HG03442 (cell line): ENCODE measurements around the gene INO80.
"Not testable (repeated sequence)": the region's sequence is repeated elsewhere in the genome, so short reads cannot be mapped to it uniquely, and the experiment has no call there.

Experiments used
- ATAC-seq: cut with Tn5 transposase; IDR thresholded peaks from one replicate; pipeline ENCODE4 v1.9.1; 2021; ENCODE audit warnings: mild to moderate bottlenecking, moderate library complexity; ENCODE audit not compliant: unreplicated experiment

Gene INO80

GRCh38 chr15:40968290-40969085 lies 147.6 kb downstream of the INO80 start:
- no peak for ATAC-seq

GRCh38 chr15:40964634-40965033 lies 151.4 kb downstream of the INO80 start:
- no peak for ATAC-seq

- no peak for ATAC-seq
Measured at GRCh38 chr15:40964006-40964405, 152.1 kb downstream of the INO80 start.

- ATAC-seq, result no peak
Measured at GRCh38 chr15:40963201-40963600, 152.9 kb downstream of the INO80 start.

- ATAC-seq, result not testable (repeated sequence)
Measured at GRCh38 chr15:40962317-40962716, 153.8 kb downstream of the INO80 start.

GRCh38 chr15:40961740-40962139 lies 154.3 kb downstream of the INO80 start:
- ATAC-seq, result not testable (repeated sequence)

- no peak for ATAC-seq
Measured at GRCh38 chr15:40960925-40961324, 155.2 kb downstream of the INO80 start.

GRCh38 chr15:40960151-40960885 lies 155.8 kb downstream of the INO80 start:
- ATAC-seq, result no peak

GRCh38 chr15:40959331-40960141 lies 156.5 kb downstream of the INO80 start:
- no peak for ATAC-seq

- ATAC-seq, result no peak
Measured at GRCh38 chr15:40958723-40959122, 157.4 kb downstream of the INO80 start.

- no peak for ATAC-seq
Measured at GRCh38 chr15:40958146-40958545, 157.9 kb downstream of the INO80 start.

- no peak for ATAC-seq
Measured at GRCh38 chr15:40957581-40958051, 158.5 kb downstream of the INO80 start.

- ATAC-seq, result no peak
Measured at GRCh38 chr15:40957041-40957555, 159.0 kb downstream of the INO80 start.

GRCh38 chr15:40956541-40956982 lies 159.5 kb downstream of the INO80 start:
- ATAC-seq, result no peak

GRCh38 chr15:40955930-40956540 lies 160.0 kb downstream of the INO80 start:
- ATAC-seq, result no peak

- ATAC-seq, result no peak
Measured at GRCh38 chr15:40955141-40955903, 160.8 kb downstream of the INO80 start.

- not testable (repeated sequence) for ATAC-seq
Measured at GRCh38 chr15:40954158-40954848, 161.8 kb downstream of the INO80 start.

- no peak for ATAC-seq
Measured at GRCh38 chr15:40953713-40954074, 162.4 kb downstream of the INO80 start.
